Measurements from ENCODE around the gene ELANE. TPM values are rescaled to one million over a fixed set of nuclear protein-coding genes. Genes with fewer than 3 reads are reported as not detected.

The ELANE gene
- total RNA-seq, 2 donors from 2014 or later = 0.41 TPM; not detected in 1

DNA sequence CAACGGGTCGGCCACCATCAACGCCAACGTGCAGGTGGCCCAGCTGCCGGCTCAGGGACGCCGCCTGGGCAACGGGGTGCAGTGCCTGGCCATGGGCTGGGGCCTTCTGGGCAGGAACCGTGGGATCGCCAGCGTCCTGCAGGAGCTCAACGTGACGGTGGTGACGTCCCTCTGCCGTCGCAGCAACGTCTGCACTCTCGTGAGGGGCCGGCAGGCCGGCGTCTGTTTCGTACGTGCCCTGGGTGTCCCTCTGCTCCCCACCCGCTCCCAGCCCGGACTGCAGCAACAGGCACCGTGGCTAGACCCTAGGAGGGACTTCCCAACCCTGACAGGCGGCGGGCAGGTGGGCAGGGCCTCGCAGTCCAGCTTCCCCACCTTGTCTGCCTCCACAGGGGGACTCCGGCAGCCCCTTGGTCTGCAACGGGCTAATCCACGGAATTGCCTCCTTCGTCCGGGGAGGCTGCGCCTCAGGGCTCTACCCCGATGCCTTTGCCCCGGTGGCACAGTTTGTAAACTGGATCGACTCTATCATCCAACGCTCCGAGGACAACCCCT, 3.5 kb downstream of the ELANE start:
- no peak for TF ChIP-seq CTCF (IDR thresholded peaks at IDR 0.05)
- Histone ChIP-seq H3K27ac (no peak overlapping the region), H3K36me3 (no peaks in the 10 kb centered on the region), H3K4me1 (ENCODE audit: control insufficient read depth in 1 of 2, low read depth in 2 of 2) (peaks cover 0 to 5% of the 10 kb centered on the region in 2 donors), H3K4me3 (no peak overlapping the region), H3K9me3 (no peaks in the 10 kb centered on the region), H3K27me3 (replicated peaks; ENCODE audit: insufficient read depth) (peaks cover 7% of the 10 kb centered on the region)
- ATAC-seq (ENCODE audit: insufficient number of reproducible peaks, low FRiP score, low read depth) (no peak), DNase-seq (ENCODE audit: low spot score) (no peak)

DNA sequence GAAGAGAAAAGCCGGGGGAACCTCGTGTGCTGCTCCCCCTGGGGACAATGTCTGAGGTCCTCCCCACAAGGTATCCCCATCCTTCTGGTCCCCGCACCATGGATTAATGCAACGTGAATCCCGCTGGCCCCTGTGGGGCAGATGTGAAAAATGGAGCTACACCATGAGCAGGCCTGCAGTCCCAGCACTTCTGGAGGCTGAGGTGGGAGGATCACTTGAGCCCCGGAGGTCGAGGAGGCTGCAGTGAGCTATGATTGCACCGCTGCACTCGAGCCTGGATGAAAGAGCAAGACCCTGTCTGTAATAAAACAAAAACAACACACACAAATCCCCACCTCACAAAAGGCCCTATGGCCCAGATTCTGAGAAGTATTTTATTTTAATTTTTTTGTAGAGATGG, 6.2 kb downstream of the ELANE start:
- TF ChIP-seq CTCF (IDR thresholded peaks at IDR 0.05) = no peak
- Histone ChIP-seq H3K4me1 (ENCODE audit: control insufficient read depth in 1 of 2, low read depth in 2 of 2) (peaks cover 0 to 5% of the 10 kb centered on the region in 2 donors), H3K4me3 (no peak overlapping the region), H3K27me3 (replicated peaks; ENCODE audit: insufficient read depth) (peaks cover 7% of the 10 kb centered on the region), H3K27ac (no peak overlapping the region), H3K36me3 (no peaks in the 10 kb centered on the region), H3K9me3 (no peaks in the 10 kb centered on the region)
- no peak for ATAC-seq (ENCODE audit: insufficient number of reproducible peaks, low FRiP score, low read depth)
- no peak for DNase-seq (ENCODE audit: low spot score)

GRCh38 chr19:858868-859843, 7.1 kb downstream of the ELANE start, which contains the start of gene CFD:
Gene CFD, plus strand, starts transcription at chr19:859664. Its CDS starts 26 bp downstream, at chr19:859690.
- DNase-seq (ENCODE audit: low spot score) (no peak), ATAC-seq (ENCODE audit: insufficient number of reproducible peaks, low FRiP score, low read depth) (no peak)
- H3K4me1 ChIP-seq (ENCODE audit: control insufficient read depth in 1 of 2, low read depth in 2 of 2) = peaks cover 0 to 11% of the 10 kb centered on the region in 2 donors
- no peaks in the 10 kb centered on the region for H3K36me3 ChIP-seq
- peaks cover 7% of the 10 kb centered on the region for H3K27me3 ChIP-seq (replicated peaks; ENCODE audit: insufficient read depth)
- H3K9me3 ChIP-seq = no peaks in the 10 kb centered on the region
- peak within 1 kb of the TSS; percentile 50 for H3K4me3 ChIP-seq
- TF ChIP-seq CTCF (IDR thresholded peaks at IDR 0.05) = no peak
- peak within 1 kb of the TSS in 1 of 2 donors; percentile 17 for H3K27ac ChIP-seq

GRCh38 chr19:861141-861755, 9.1 kb downstream of the ELANE start:
- Histone ChIP-seq H3K36me3 (no peaks in the 10 kb centered on the region), H3K27me3 (replicated peaks; ENCODE audit: insufficient read depth) (peaks cover 7% of the 10 kb centered on the region), H3K9me3 (no peaks in the 10 kb centered on the region), H3K27ac (no peak overlapping the region), H3K4me3 (no peak overlapping the region), H3K4me1 (ENCODE audit: control insufficient read depth in 1 of 2, low read depth in 2 of 2) (peaks cover 0 to 11% of the 10 kb centered on the region in 2 donors)
- DNase-seq (ENCODE audit: low spot score) (no peak), ATAC-seq (ENCODE audit: insufficient number of reproducible peaks, low FRiP score, low read depth) (no peak)
- TF ChIP-seq CTCF (IDR thresholded peaks at IDR 0.05) = no peak

All from thoracic aorta (tissue), 2 donors.